Measurements from ENCODE around the gene CPEB4.
A peak's percentile ranks its signal among the peaks of the same experiment; 100 is the strongest.

Gene CPEB4

DNA sequence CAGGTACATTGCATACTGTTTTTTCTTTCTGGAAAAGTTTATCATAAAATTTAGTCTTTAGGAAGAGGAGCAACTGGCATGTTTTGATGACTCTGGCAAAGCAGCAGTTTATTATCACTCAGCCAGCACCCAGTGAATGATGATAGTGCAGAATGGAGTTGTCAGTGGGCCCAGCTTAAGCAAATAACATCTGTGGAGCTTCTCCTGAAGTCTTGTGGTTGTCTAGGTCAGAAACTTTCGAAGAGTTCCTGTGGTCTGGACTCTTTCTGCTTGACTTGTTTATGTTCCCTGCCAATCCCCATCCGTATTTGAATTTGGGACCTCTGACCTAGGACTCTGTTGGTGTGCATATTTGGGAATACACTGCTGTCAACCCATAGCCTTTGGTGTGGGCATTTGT lies 62.7 kb downstream of the CPEB4 start:
- no peak for DNase-seq

DNA sequence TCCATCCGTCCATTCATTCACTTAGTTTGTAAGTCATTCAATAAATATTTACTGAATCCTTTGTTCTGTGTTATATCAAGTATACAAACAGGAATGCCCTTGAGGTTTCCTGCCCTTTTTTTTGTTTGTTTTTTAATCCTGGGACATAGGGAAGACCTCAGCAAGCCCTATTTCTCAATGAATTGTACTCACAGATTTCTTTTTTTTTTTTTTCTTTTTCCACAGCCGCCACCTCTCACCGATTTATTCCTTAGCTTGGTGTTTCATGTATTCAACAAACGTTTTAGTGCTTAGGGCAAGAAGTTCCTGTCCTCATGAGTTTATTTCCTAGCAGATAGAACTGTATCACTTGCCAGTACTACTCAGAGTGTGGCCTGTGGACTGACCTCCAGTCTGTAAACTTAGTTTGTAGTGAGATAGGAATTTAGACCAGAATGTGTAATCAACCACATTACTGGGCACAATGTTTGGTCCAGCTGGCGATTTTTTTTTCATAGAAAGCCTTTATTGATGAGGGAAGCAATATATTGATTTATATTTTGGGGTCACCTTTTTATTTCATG lies 65.5 kb downstream of the CPEB4 start:
- DNase-seq: no peak

DNA sequence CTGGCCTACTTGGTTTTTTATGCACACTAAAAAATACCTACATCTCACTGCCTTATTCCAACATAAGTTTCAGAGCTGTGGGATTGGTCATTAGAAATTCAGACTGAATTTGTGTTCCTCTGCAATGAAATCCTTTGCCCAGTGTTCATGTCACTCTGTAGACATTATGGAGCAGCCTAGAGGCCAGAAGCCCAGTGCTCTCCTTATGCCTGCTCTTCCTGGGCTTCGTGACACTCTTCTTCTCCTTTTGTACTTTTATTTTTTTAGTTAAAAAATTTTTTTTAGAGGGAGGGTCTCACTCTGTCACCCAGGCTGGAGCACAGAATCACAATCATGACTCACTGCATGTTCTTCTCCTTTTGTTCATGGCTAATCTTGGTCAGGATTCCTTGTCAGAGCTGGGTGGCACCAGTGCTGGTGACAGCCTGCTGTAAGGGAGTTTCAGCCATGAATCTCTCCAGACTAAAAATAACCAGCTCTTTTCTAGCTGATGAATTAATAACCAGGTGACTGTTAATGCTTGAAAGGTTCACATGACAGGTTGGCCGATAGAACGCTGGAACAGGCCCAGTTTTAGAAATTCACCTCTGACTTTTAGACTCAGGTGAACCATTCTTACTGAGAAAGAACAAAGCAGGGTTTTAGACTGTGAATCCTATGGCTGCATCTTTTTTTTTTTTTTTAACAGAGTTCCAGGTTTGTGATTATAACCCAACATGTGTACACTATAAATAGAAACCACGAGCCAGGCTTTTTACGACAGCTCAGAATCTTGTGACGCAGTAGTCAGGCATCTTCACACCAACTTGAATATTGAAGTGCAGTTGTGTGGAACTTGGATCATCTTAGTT lies 66.7 kb downstream of the CPEB4 start:
- peak; percentile 71 to 82 (median 77) for DNase-seq

DNA sequence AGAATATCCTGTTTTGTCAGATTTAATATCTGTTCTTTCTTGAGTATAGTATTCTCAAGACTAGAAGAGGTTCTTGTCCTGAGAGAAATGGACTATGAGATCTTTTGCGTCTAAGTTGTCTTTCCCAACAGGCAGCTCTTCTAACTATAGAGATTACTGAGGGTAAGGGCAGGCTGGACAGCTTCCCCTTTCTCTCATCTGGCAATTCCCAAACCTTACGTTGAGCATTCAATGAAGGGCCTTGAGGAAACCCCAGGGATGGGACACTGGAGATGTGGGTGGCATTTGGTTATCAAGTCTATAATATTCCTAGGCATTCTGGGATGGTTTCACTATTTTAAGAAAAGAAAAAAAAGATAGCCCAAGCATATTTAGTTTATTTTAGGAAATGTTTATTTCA lies 72.8 kb downstream of the CPEB4 start:
- DNase-seq: peak; percentile 59 to 67 (median 62)

DNA sequence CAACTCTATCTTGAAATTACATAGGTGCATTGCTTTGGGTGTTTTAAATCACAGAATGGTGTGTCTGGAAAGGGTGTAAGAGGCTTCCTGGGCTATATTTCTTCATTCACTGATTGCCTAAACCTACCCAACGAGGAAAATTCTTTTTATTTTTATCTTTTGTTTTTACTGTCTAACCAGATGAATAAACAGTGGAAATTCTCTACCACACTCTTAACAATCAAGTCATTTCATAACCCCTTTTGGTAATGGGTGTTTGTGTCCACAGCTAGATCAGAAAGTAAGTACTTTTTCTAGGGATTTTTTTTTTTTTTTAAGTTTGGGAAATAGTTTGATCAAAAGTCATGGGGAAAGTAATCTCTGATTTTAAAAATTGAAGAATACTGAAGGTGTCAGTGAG lies 73.3 kb downstream of the CPEB4 start:
- no peak for DNase-seq

DNA sequence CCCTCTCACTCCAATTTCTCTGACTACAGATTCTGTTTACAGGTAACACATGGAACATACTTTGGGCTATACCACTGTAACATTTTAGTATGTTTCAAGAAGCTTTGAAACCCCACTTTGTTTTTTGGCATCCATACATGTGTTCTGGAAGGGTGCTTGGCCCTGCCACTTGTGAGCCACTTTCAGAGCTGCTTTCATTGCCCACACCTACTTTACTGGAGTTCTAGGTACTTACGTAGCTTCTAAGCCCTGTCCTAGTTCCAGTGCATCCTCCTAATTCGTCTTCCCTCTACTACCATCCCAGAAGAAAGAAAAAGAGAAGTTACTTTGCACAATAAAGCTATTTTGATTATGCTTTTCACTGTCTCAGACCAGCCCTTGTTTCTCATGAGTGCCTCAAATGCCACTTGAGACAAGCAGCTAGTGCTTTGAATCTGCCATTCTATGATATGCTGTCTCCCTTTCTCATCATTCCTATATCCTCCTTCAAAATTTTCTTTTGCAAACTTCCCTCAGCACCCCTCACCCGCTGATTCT lies 74.4 kb downstream of the CPEB4 start:
- no peak for DNase-seq

DNA sequence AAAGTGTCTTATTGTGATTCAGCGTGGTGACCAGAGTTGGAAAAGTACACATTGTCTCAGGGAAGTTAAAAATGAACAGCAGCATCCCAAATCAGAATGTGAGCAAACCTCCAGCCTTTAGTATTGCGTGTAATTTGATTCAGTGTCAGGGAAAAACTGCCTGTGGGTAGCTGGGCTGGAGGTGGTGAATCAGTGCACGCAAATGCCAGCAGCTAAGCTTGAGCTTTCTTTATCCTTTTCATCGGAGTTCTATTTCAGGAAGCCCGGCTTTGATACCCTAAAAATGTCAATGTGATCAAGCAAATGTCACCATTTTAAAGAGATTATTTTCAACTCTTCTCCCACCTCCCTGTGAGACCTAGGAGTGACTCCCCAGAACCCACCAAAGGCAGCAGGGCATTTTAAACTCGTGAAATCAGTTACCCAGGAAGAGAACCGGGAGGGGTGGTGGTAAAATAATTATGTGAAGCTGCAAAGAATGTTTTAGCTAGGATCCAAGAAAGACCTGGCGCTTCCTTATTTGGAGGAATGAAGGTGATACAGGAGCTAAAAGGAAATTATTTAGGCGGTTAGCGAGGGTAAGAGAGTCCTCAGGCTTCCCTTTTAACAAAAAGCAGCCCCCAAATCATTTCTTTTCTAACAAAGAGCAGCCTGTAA lies 75.2 kb downstream of the CPEB4 start:
- DNase-seq: no peak

DNA sequence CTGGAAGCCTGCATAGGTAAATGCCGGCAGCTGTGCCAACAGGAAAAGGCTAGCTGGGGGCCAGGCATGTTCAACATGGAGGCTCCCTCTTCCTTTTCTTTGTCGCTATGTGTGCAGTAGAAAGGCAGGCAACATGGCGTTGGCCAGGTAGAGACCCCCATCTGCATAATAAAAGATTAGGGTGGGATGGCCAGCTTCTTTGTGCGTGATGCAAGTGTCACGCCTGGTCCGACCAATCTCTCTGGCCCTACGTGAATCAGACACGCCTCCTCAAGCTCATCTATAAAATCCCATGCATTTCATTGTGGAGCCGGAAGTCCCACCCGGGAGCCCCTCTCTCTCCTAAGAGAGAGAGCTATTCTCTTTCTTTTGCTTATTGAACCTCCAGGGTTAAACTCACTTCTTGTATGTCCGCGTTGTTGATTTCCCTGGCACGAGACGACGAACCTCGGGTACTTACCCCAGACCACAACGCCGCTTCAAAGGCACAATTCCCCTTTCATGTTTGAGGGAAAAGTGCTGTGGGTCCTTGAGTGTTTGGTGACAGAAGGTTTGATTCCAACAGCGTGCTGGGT lies 75.8 kb downstream of the CPEB4 start:
- no peak for DNase-seq

DNA sequence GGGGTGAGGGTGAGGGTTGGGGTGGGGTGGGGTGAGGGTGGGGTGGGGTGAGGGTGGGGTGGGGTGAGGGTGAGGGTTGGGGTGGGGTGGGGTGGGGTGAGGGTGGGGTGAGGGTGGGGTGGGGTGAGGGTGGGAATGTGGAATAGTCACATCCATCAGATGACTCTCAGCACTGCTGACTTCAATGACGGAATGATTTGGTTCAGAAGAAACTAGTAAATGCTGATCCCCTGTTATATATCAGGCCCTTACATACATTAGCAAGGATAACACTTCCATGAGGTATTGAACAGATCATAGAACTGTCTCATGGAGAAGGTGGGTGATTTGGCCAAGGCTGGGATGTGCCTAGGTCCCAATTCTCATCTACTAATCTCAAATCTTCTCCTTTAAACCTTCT lies 76.4 kb downstream of the CPEB4 start:
- DNase-seq: no peak

DNA sequence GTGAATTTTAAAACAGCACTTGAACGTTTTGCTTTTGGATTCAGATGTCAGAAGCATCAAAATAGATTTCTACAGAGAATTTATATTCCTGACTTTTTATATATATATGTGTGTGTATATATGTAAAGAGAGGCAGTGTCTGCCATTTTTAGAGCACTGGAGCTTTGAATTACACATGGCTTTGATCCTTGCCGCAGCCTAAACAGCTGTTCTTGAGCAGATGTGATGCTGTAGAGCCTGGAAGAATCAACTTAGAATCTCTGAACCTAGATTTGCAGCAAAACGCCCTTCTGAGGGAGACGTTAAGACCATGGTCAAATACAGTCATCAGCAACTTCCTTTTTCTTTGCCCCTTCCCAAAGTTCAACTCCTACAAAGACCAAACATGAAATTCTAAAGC lies 79.1 kb downstream of the CPEB4 start:
- DNase-seq: no peak

DNA sequence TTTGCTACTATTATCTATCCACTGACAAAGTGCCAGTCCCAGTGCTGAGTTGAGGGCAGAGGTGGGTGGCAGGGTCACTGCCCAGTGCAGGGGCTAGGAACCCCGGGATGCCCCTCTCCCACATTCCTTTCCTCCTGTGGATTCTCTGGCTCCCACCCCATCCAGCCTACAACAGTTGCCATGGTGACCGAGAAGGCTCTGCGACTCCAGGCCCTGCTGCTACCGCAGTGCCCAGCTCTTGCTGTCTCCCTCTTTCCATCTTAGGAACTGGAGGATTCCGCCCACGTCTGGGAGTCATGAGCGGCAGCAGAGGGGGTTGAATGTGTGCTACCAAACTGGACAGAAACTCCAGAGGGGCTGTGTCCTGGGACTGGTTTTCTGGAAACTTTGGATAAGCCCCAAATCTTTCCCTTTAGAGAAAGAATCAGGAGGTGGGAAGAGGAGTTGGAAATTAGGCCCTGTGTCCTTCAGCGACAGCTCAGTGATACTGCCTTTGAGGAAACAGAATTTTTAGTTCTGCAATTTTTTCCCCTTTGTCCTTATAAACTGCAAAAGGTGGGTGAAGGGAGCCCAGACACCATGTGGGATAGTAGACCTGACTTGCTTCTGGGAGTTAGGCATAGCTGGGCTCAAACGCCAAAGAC lies 80.1 kb downstream of the CPEB4 start:
- peak in 1 of 3 donors; percentile 20 for DNase-seq

DNA sequence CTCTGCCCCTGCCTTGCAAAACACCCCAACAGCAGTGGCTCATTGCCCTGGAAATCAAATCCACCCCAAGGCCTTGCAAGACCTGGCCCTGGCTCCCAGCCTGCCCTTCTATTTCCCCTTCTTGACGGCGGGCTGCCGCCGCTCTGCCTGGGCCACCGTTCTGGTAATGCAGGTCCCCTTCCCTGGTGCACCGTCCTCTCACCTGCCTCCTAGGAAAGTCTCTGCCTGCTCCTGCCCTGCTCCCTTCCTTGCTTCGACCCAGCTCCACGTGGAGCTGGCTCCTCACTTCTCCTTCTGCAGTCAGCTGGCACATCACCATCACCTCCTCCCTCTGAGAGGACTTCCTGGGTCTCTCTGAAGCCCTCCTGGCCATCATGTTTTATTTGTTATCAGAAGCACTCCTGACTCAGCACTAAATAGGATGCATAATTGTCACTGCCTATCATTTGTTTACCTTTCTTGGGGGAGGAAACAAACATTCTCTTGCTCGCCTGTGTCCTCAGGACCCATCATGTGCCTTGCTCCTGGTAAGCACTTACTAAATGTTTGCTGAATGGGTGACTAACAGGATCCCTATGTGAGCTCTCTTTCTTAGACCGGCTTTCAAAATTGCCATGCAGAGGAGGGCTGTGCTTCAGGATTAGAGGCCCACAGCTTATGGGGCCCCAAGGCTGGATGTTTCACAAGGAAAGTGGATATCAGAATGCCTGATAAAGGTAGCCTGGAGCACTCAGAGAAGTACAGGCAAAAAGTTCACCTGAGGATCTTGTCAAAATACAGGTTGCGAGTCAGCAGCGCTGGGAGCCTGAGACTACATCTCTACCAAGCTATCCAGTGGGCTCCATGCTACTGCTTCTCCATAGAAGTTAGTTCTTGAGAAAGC lies 81.3 kb downstream of the CPEB4 start:
- no peak for DNase-seq

DNA sequence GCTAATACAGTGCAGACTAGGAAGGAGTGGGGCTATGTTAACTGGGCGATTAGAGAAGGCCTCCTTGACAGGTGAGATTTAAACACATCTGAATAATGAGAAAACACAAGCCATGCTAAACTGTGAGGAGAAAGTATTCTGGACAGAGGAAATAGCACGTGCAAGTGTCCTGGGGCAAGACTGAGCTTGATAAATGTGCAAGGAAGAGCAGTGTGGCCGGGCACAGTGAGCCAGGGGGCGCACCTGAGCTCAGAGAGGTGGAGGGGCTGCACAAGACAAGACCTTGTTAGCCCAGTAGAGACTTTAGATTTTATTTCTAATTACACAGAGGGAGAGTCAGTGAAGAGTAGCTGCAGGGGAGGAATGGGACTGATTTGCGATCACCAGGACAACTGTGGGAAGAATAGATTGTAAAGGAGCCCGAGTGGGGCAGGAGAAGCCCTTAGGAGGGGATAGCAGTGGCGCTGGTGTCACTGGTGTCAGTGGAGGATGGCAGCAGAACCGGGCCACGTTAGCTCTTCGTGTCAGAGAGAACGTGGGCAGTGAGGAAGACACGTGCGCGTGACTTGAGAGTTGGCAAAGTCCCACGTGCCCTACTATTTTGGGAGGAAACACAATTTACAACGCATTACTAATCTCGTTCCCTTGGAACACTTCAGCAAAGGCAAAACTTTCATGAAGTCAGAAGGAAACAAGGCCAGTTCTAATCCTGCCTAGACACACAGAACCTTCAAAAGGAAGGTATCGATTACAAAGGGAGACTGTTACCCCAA lies 82.9 kb downstream of the CPEB4 start:
- DNase-seq: no peak

DNA sequence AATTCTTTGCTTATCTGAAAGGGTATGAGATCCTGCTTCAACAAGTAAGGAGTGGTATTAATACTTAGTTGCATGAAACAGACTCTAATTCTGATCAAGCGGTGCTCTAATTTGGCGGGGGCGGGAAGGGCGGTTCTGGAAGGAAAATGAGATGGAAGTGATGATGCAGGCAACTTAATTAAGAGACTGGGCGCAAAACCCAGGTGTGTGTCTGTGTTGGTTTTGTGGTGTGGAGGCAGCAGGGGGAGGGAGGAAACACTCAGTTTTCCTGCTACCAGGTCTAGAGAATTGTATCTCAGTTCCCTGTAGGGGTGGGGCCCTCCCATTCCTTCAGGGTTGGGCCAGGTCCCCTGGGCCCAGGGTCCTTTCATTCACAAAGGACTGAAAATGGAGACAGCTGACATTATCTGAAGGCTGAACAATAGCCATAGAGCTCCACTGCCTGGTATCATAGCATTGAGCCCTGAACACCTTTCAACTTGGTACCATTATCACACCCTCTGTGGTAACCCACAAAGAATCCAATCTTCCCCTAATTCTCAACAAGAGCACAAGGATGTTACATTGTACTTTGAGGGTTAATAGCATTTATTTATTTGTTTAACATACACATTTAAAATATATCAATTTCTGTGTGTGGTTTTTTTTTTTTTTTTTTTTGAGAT lies 83.7 kb downstream of the CPEB4 start:
- DNase-seq: no peak

DNA sequence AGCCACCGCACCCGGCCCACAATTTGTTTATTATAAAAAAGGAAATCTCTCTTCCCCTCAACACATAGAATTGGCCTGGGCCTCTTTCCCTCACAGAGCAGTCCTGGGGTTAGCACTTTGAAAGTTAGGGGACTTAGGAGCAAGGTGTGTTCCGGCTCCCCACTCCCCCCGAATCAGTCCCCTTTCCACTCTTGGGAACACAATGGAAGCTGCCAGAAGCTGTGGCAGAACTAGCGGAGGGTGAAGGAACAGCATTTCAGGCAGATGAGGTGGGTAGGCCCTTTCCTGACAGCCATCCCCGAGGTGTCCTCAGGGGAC lies 84.4 kb downstream of the CPEB4 start:
- no peak for DNase-seq

DNA sequence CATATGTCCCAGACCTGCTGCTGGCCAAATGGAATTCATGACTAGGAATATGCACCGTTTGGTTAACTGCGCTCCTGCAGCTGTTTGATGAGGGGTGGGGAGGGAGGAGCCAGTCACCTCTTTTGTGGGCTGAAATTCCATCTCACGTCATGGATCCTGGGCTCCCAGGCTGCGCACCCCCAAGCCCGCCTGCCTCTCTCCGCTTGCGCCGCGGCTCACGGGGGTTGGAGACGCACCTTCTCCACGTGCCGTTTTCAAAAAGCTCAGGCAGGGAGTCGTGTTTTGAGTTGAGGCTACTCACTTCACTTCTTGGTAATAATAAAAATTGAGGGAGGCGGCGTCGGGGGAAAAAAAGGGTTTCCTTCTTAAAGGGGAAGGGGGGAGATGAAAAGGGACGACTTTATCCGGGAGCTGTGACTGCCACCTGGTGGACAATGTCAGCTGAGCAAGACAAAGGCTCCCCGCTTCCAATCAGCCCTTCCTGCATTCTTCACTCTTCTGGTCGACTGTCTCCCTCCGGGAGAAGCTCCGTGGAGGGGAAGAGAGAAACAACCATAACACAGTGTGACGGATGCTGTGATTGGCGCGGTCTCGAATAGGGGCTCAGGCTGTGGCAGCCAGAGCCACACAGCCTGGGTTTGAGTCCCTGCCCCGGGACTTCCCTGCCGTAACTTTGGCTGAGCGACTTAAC lies 84.9 kb downstream of the CPEB4 start:
- DNase-seq: peak; percentile 82 to 88 (median 88)

DNA sequence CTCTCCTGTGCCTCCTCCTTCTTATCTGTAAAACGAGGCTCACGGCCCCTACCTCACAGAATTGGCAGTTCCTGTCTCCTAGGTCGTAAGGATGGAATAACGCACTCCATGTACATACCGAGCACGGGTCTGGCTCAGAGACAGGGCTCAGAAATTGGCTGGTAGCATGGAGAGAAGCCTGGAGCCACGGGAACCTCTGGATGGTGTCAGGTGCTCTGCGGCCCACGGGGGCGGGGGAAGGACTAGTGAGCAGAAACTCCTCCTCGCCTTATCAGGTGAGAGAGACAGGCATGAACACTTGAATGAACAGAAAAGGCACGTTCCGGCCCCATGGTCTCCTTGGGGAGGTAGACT lies 85.4 kb downstream of the CPEB4 start:
- DNase-seq: no peak

DNA sequence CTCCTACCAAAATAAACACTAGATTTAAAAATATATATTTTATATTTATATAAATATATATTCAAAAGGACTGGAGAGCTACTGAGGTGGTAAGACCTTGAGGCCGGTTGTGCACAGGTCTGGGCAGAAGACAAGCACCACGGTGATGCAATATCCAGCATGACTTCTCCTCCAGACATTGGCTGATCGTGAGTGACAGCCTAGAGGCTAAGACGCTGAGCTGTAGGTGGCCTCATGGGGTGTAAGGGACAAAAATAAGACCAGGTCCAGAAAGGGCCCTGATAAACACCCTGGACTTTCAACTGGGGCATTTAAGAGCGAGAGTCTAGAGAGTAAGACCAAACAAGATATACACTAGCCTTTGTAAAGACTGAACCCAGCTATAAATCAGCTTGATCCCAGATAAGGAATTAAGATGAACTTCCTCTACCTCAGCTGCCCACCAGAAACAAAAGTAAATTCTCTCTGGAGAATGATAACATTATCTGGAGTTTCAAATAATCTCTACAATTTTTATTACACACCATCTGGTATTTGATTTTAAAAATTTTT lies 86.6 kb downstream of the CPEB4 start:
- DNase-seq: peak in 2 of 3 donors; percentile 34 to 50

DNA sequence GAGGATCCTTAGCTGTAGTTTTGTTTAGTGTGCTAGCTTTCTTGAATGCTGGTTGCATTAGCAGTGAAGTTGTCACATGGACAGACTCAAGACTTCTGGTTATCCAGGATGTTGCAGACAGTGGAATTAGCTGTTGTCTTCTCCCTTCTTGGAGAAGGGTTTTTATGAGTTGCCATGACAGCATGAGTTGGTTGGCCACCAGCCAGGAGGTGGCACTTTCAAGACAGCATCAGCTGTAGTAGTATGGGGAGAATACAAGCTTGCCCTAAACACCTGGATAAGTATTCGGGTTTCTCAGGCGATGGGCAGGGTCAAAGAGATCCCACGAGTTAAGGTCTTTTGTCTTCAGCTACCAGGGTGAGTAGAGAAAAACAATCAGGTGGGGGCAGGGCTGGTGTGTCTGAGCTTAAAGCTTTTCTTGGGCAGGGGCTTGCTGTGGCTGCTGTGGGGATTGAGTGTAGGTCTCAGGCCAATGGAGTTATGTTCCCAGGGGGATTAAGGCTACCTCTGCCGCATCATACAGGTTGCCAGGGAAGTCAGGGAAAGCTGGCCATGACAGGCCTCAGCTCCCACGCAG lies 93.1 kb downstream of the CPEB4 start:
- no peak for DNase-seq

DNA sequence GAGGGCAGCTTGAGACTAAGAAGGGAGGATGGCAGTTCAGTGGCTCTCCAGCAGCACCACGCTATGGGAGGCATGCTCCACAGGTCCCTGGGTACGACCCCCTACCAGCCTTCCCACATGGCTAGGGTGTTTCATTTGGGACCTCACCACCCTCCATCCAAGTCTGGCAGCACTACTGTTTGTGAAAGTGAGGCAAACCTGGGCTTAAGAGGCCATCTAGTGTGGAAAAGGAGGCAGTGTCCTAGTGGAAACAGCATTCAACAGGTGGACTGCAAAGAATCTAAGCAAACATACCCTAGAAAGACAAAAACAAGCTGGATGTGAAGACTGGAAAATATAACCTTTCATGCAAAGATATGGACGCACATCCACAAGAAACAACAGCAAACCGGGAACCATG lies 96.1 kb downstream of the CPEB4 start:
- no peak for DNase-seq

Measured in suppressor macrophage treated with lipopolysaccharide for 1 hour (primary cell).